GM20431 (cell line): ENCODE measurements around the gene SGPP1.
"Not testable (repeated sequence)": the region's sequence is repeated elsewhere in the genome, so short reads cannot be mapped to it uniquely, and the experiment has no call there.

ENCODE experiments used
- in situ Hi-C: fragments of 300-500 bp; cut with MseI, MboI; formaldehyde crosslinking; loops from one replicate; pipeline ENCODE4 v1.15.0; 2020; ENCODE audit warnings: low sequenced_read_pairs; ENCODE audit not compliant: unreplicated experiment

Gene SGPP1

DNA sequence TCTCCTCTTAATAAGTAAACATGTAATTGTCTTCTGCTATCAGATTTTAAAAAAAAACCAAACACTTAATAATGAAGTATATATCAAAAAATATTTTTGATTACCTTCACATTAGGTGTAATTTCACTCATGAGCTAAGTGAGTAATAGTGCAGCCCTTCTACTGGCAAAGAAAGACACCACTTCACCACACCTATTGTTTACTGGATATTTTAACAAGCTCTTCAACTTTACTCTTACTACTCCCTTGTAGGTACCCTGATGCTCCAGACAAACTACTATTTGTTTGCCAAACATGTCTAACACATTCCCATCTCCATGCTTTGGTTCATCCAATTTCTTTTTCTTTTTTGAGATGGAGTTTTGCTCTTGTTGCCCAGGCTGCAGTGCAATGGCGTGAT, 49.3 kb downstream of the SGPP1 start:
- in situ Hi-C loops, result no loop called here

DNA sequence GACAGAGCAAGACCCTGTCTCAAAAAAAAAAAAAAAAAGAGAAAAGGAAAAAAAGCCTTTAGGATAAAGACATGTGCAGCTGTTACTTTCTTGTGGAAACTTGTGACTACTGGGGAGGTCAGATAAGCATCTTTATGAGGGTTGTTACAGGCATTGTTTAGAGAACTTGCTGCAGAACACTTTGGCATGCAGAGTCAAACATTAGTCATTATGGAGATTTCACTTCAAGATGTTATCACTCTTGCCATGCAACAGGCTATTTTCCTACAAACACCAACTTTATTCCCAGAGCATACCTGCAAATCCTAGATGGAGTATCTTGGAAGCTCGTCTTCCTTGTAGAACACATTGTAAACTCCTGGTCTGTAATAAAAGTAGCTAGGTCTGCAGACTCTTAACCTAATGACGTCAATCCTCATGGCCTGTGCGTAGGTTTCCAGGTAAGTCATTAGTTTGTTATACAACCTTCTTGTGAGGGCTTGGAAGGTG, 49.9 kb downstream of the SGPP1 start:
- in situ Hi-C loops, result no loop called here

DNA sequence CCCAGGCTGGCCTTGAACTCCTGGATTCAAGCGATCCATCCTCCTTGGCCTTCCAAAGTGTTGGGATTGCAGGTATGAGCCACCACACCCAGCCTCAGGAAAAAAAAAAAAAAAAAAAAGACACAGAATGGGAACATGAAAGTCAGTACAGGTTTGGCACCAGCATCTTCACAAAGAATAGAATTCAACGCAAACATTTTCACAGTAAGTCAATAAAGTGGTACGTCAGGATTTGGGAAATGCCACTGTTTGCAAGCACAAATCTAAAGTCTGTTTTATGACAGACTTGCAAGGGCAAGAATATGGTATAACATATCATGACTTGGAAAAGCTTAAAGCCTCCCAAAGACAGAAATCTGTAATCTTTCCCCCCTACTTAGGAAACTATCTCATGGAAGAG, 51.2 kb downstream of the SGPP1 start:
- in situ Hi-C loops, result no loop called here

DNA sequence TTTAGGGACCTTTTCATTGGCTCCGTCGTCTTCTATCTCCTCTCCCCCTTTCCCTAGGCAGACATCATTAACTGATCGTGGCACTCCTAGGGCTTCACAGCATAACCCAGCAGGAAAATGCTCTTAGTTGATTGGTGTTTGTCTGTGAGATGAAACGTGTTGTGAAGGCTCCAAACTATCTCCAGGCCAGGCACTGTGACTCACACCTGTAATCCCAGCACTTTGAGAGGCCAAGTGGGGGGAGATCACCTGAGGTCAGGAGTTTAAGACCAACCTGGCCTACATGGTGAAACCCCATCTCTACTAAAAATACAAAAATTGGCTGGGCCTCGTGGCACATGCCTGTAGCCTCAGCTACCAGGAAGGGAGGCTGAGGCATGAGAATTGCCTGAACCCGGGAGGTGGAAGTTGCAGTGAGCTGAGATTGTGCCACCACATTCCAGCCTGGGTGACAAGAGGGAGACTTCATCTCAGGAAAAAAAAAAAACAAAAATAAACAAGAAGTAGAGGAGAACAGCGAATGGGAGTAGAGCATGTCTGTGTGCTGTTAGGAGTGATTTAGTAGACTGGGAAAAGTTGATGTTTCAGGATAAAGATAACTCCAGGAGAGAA, 53.9 kb downstream of the SGPP1 start:
- in situ Hi-C loops, result no loop called here

GRCh38 chr14:63673255-63673654, 54.6 kb downstream of the SGPP1 start:
- in situ Hi-C loops, result no loop called here

DNA sequence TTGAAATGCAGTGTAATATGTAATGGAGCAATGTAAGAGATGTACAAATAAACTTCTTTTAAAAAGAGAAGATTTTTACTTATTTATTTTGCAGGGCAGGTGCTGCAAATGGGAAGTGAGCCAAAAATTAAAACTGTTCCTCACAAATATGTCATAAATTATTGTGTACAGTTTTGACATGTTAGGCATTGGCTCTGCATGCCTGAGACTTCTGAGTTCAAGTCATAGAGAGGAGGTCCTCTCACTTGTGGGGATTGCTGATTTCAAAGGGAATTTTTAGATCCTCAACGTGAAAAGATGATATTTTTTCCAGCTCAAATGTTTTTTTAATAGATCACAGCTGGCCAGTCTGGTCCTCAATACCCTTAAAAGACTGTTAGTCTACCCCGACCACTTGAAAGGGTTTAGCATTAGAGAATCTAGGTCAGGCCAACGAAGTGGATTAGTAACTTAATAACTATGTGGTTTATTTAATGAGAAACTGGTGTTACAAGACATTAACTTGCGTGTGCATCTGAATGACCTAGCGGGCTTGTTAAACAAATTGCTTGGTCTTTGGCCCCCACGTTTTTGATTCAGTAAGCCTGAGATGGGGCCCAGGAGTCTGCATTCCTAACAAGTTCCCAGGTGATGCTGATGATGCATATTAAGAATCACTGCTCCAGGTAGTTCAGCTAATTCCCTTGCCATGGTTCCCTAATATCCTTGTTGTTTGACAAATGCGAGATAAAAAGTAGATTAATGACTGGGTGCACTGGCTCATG, 55.3 kb downstream of the SGPP1 start:
- in situ Hi-C loops, result no loop called here

DNA sequence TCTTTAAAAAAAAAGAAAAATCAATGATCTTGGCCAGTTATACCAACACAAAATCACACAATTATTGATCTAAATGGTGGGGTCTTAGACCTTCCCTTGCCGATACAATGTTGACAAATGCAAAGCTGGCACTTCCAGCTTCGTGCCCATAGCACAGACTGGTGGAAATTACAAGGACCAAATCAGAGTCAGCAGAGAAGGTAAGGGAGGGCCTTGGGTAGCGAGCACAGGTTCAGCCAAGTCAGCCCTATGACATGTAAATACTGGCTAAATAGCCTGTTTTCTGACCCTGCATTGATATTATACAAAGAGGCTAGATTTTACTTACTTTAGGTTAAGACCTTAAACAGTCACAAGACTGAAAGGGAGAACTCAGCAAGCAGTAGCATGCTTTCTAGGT, 55.9 kb downstream of the SGPP1 start:
- in situ Hi-C loops, result no loop called here

DNA sequence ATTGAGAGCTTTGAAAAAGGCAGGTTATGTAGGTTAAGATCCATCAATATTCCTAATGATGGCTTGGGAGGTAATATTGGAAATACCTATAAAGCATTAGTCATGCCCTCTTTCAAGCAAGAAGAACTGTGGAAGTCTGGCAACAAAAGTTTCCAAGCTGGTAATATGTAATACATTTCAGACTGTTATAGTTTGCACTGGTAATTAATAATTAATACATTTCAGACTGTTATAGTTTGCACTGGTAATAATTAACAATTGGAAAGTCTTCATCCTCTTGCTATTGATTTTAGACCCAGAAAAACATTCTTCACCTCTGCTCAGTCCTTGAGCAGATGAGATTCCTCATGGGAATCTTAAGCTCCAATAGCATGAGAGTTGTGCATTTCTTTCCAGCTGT, 57.2 kb downstream of the SGPP1 start:
- in situ Hi-C loops, result no loop called here

DNA sequence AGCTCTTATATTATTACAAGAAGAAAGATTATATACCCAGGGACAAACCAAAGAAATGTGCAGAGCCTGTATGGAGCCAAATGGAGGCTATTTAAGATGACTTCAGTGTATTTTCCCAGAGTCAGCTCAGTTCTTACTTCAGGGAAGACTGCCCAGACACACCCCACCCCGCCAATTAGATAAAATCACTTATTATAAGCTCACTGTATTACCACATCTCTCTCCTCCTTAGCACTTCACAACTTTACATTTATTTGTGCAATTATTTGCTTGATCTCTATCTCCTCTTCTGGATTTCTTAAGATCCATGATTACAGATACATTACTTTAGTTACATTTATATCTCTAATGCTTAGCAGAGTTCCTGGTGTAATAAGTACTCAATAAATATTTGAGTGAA, 61.5 kb downstream of the SGPP1 start:
- in situ Hi-C loops, result no loop called here

DNA sequence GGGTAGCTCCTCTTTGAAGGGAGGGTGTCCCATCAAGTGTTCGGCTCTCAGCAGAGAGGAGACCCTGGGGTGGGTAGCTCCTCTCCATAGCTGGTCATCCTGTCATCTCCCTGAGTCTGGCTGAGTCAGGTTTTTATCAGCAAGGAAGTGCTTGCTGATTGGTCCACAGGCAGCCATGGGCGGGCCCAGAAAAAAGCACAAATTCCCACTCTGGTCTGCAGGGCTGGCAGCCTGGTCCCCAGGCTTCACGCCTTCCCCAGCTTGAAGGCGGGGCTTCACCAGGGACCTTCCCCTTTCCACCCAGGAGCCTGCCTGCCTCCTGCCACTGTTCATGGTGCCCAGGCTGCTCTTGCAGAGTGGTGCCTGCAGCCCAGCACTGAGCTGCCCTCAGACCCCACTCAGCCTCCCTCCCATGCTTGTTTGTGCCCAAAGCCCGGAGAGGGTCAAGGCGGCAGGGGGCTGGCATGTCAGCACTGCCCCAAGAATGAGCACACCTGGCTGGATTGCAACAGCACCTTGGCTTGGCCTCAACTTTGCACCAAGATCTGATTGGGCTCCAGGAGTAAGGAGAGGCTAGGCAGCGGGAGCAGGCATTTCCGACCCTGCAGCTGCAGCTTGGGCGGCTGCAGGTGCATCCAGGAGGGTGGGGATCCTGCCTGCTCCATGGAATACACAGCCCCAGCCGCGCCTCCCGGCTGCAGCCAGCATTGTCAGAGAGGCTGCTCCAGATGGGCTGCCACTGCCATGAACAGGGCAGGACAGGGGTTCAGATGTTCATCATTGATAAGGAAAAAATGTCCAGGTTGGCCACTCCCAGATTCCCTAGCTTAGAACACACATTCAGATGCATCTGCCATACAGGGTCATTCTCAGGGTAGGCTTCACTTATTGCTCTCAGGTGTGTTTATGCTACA, 64.2 kb downstream of the SGPP1 start:
- in situ Hi-C loops, result no loop called here

DNA sequence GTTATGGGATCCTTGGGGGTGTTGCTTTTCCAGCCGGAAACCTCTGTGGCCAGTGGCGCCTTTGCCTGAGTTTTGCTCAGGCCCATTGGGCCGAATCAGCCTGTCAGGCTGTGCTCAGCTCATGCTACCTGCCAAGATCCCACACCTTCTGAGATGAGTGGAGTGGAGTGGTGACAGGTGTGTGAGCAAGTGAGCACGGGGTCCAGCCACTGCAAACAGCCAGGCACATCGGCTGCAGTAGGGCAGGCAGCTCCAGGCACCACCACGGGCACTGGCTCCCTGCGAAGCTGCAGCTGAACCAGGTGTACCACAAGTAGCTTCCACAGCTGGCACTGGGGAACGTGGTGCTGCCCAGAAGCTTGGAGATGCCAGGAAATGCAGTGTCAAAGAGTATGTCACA, 65.1 kb downstream of the SGPP1 start:
- in situ Hi-C loops, result no loop called here

DNA sequence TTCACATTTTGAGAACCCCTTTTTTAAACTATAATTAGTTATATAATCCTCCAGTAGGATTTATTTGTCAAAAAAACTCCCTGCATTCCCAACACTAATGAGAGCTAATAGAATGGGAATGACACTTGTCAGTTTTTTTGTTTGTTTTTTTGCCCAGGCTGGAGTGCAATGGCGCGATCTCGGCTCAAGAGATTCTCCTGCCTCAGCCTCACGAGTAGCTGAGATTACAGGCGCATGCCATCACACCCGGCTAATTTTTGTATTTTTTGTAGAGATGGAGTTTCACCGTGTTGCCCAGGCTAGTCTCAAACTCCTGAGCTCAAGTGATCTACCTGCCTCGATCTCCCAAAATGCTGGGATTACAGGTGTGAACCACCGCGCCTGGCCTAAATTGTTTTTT, 66.0 kb downstream of the SGPP1 start:
- in situ Hi-C loops, result not testable (repeated sequence)

DNA sequence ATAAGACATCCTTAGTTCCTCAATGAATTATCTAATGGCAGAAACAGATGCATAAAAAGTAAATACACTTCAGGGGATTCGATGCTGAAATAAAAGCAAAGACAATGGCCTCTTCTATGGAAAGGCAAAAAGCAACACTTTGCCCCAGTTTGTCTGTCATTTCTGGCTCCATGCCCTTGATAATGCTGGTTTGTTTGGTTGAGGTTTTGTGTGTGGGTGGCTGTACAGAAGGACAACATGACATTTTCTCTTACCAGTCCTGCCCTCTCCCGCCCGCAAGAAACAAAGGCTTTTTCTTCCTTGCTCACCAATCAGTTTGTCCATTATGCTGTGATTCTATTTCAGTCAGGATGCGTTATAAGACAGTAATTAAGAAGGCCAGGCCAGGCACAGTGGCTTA, 68.1 kb downstream of the SGPP1 start:
- in situ Hi-C loops, result no loop called here

GRCh38 chr14:63656194-63656593, 71.7 kb downstream of the SGPP1 start:
- in situ Hi-C loops, result no loop called here

DNA sequence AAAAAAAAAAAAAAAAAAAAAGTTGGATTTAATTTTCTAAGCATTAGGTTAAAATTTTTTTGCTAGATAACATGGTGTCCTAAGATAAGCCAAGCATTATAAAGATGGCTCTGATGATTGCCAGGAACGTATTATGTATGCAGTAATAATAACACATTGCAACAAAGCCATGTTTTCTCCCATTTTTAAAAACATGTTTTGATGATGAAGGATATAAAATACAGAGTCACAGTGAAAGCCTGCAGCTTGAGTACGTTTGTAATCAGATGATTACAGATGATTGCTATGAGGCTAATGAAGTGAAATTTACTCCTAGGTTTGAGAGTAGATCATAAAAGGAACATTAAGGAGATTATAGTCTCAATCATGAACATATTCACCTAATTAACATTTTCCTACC, 72.9 kb downstream of the SGPP1 start:
- in situ Hi-C loops, result no loop called here

- in situ Hi-C loops, result no loop called here
Observed at GRCh38 chr14:63654346-63654745, 73.5 kb downstream of the SGPP1 start.

GRCh38 chr14:63652406-63652805, 75.5 kb downstream of the SGPP1 start:
- in situ Hi-C loops, result no loop called here

DNA sequence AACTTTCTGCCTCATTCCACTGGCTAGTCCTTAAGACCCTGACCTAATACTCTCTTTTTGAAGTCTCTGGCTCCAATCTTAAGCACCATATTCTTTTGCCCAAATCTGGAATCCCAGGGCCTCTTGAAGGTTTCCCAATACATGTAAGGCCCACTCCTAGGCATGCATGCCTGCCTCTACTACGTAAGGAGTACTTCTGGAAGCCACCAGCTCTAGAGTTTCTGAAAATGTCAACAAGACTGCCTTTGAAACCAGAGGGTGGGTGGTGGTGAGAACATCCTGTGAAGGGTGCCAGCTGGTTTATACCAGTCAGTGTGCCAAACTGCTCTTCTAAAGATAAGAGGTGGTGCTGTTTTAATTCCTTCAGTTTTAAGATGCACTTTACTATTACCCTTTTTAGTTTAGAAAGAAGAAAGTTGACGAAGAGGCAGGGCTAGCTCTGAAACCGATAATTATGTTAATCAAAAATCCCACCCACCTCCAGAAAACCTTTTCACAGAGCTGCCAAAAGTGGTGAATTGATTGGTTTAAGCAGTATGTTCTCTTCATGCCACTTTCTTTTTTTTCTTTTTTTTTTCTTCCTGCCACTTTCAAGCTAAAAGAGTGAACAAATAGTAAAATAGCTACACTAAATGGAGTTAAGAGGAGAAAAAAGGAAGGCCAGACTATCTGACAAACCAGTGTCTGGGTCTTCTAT, 77.5 kb downstream of the SGPP1 start:
- in situ Hi-C loops, result no loop called here

GRCh38 chr14:63647696-63648410, 80.0 kb downstream of the SGPP1 start:
- in situ Hi-C loops, result no loop called here

DNA sequence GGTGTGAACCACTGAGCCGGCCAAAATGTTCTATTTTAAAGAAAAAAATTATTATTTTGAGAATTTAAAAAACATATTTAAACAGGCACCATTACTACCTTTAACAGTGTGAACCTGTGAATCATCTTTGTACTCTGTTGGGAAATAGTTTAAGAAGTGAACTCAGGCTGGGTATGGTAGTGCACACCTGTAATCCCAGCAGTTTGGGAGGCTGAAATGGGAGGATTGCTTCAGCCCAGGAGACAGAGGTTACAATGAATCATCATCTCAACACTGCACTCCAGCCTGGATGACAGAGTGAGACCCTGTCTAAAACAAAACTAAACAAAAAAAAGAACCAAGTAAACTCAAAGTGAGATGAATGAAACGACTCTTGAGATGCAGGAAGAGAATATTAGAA, 83.1 kb downstream of the SGPP1 start:
- in situ Hi-C loops, result no loop called here
